Caco-2 (cell line): Measurements from ENCODE around the gene TMEM213. TPM values are rescaled to one million over a fixed set of nuclear protein-coding genes. Genes with fewer than 3 reads are reported as not detected.

Source experiments
- BruUV-seq: library from RNA; stranded (reverse); fragments of 400-500 nt; replicated peaks from 2 replicates; lab custom pipeline; 2021; lab: Mats Ljungman, UMichigan
- CTCF ChIA-PET: fragments of 300-600 bp; sonication (Branson Sonifier 250); formaldehyde crosslinking; loops from one replicate; lab custom pipeline; 2022; ENCODE audit warnings: antibody characterized with exemption; lab: Charles Lee
- POLR2A ChIA-PET: fragments of 300-600 bp; sonication (Branson Sonifier 250); formaldehyde crosslinking; loops from one replicate; lab custom pipeline; 2022; ENCODE audit warnings: antibody characterized with exemption; lab: Charles Lee
- DNase-seq, 2 experiments: peaks; one replicate each; pipeline versions ENCODE4 v3.0.0 to v3.0.0-alpha.2; 2020 to 2022
- H3K27me3 ChIP-seq: replicated peaks from 2 replicates; pipeline ENCODE4 v1.6.0; 2011; ENCODE audit warnings: low read length; ENCODE audit not compliant: control insufficient read depth, insufficient read depth
- H3K36me3 ChIP-seq: 2 replicates; pipeline ENCODE4 v1.5.1; 2011; ENCODE audit warnings: low read length; ENCODE audit not compliant: control insufficient read depth, insufficient read depth
- H3K4me1 ChIP-seq: fragments of 250-450 bp; sonication (Bioruptor Pico); 2 replicates; pipeline ENCODE4 v1.5.1; 2020; ENCODE audit warnings: mild to moderate bottlenecking
- H3K4me3 ChIP-seq: 2 replicates; pipeline ENCODE4 v1.5.1; 2011; ENCODE audit warnings: low read depth, mild to moderate bottlenecking, control low read depth, low read length
- H3K9me3 ChIP-seq: fragments of 250-450 bp; sonication (Bioruptor Pico); 2 replicates; pipeline ENCODE4 v1.5.1; 2020; ENCODE audit warnings: mild to moderate bottlenecking, moderate library complexity
- H3K27ac Mint-ChIP-seq: one replicate; pipeline ENCODE4 v1.8.0; 2022; ENCODE audit warnings: mixed read lengths; ENCODE audit not compliant: unreplicated experiment
- H3K27me3 Mint-ChIP-seq: one replicate; pipeline ENCODE4 v1.8.0; 2022; ENCODE audit warnings: mixed read lengths; ENCODE audit not compliant: insufficient read depth, unreplicated experiment
- H3K36me3 Mint-ChIP-seq: one replicate; pipeline ENCODE4 v1.8.0; 2022; ENCODE audit warnings: mild to moderate bottlenecking, mixed read lengths; ENCODE audit not compliant: insufficient read depth, unreplicated experiment
- H3K4me1 Mint-ChIP-seq: one replicate; pipeline ENCODE4 v1.8.0; 2022; ENCODE audit warnings: low read depth, mixed read lengths; ENCODE audit not compliant: unreplicated experiment
- H3K4me3 Mint-ChIP-seq: one replicate; pipeline ENCODE4 v1.8.0; 2022; ENCODE audit warnings: mild to moderate bottlenecking, moderate library complexity, mixed read lengths; ENCODE audit not compliant: unreplicated experiment
- H3K9me3 Mint-ChIP-seq: one replicate; pipeline ENCODE4 v1.8.0; 2022; ENCODE audit warnings: mixed read lengths; ENCODE audit not compliant: unreplicated experiment
- CTCF ChIP-seq, 2 experiments: fragments of 200-600 bp in 1 of 2; IDR thresholded peaks; 1 replicate in 1 of 2; 2 replicates in 1 of 2; pipeline versions ENCODE4 v1.5.1 to v1.8.0; 2011 to 2022; ENCODE audit warnings: antibody characterized with exemption in 1 of 2, control low read depth in 1 of 2, inconsistent platforms in 1 of 2, low read depth in 1 of 2, low read length in 1 of 2, mild to moderate bottlenecking in 1 of 2, moderate library complexity in 1 of 2; ENCODE audit not compliant: insufficient read depth in 1 of 2, severe bottlenecking in 1 of 2, unreplicated experiment in 1 of 2
- intact Hi-C: fragments of 100-400 bp; cut with micrococcal nuclease; formaldehyde crosslinking; loops from one replicate; pipeline ENCODE4 v1.10.0; 2022; ENCODE audit not compliant: unreplicated experiment
- total RNA-seq: library from RNA; stranded (reverse); gene quantifications from 2 replicates; pipeline ENCODE4 v1.2.3, GENCODE V29; 2022

TMEM213 gene
- total RNA-seq, 1 experiment from 2014 or later, result not detected

- POLR2A ChIA-PET, result no interaction called here
- no peaks in the 10 kb centered on the region for H3K9me3 Mint-ChIP-seq
- no TSS peak for BruUV-seq
- peaks cover 18% of the 10 kb centered on the region for H3K36me3 Mint-ChIP-seq
- no peaks in the 10 kb centered on the region for H3K4me1 ChIP-seq
- H3K27me3 ChIP-seq, result no peaks in the 10 kb centered on the region
- H3K36me3 ChIP-seq, result no peaks in the 10 kb centered on the region
- CTCF ChIA-PET, result no interaction called here
- intact Hi-C loops, result no loop called here
- no peak for DNase-seq
- H3K27ac Mint-ChIP-seq, result no peak overlapping the region
- no peaks in the 10 kb centered on the region for H3K9me3 ChIP-seq
- no peak overlapping the region for H3K4me3 Mint-ChIP-seq
- no peak for TF ChIP-seq CTCF (IDR thresholded peaks at IDR 0.05; ENCODE audit: insufficient read depth in 1 of 2, low read depth in 1 of 2, low read length in 1 of 2, severe bottlenecking in 1 of 2, unreplicated experiment in 1 of 2)
- no peaks in the 10 kb centered on the region for H3K27me3 Mint-ChIP-seq
- no peak overlapping the region for H3K4me3 ChIP-seq
- no peaks in the 10 kb centered on the region for H3K4me1 Mint-ChIP-seq
Measured at GRCh38 chr7:138832966-138833365, 35.2 kb downstream of the TMEM213 start.

GRCh38 chr7:138833596-138833995 is 35.8 kb downstream of the TMEM213 start:
- CTCF ChIA-PET, result no interaction called here
- TF ChIP-seq CTCF (IDR thresholded peaks at IDR 0.05; ENCODE audit: insufficient read depth in 1 of 2, low read depth in 1 of 2, low read length in 1 of 2, severe bottlenecking in 1 of 2, unreplicated experiment in 1 of 2), result no peak
- H3K27ac Mint-ChIP-seq, result no peak overlapping the region
- no peaks in the 10 kb centered on the region for H3K4me1 Mint-ChIP-seq
- intact Hi-C loops, result no loop called here
- H3K9me3 ChIP-seq, result no peaks in the 10 kb centered on the region
- H3K36me3 Mint-ChIP-seq, result peaks cover 18% of the 10 kb centered on the region
- no peak for DNase-seq
- H3K9me3 Mint-ChIP-seq, result no peaks in the 10 kb centered on the region
- no TSS peak for BruUV-seq
- POLR2A ChIA-PET, result no interaction called here
- no peaks in the 10 kb centered on the region for H3K27me3 Mint-ChIP-seq
- no peak overlapping the region for H3K4me3 ChIP-seq
- no peaks in the 10 kb centered on the region for H3K4me1 ChIP-seq
- H3K4me3 Mint-ChIP-seq, result no peak overlapping the region
- H3K27me3 ChIP-seq, result no peaks in the 10 kb centered on the region
- no peaks in the 10 kb centered on the region for H3K36me3 ChIP-seq

GRCh38 chr7:138834583-138834982 is 36.8 kb downstream of the TMEM213 start:
- intact Hi-C loops, result no loop called here
- Histone ChIP-seq H3K36me3 (no peaks in the 10 kb centered on the region), H3K27me3 (no peaks in the 10 kb centered on the region), H3K9me3 (no peaks in the 10 kb centered on the region), H3K4me1 (no peaks in the 10 kb centered on the region), H3K4me3 (no peak overlapping the region)
- H3K27me3 Mint-ChIP-seq, result no peaks in the 10 kb centered on the region
- ChIA-PET POLR2A (no interaction called here), CTCF (no interaction called here)
- no peak overlapping the region for H3K4me3 Mint-ChIP-seq
- DNase-seq, result no peak
- H3K9me3 Mint-ChIP-seq, result no peaks in the 10 kb centered on the region
- no TSS peak for BruUV-seq
- TF ChIP-seq CTCF (IDR thresholded peaks at IDR 0.05; ENCODE audit: insufficient read depth in 1 of 2, low read depth in 1 of 2, low read length in 1 of 2, severe bottlenecking in 1 of 2, unreplicated experiment in 1 of 2), result no peak
- H3K4me1 Mint-ChIP-seq, result no peaks in the 10 kb centered on the region
- H3K36me3 Mint-ChIP-seq, result peaks cover 27% of the 10 kb centered on the region
- H3K27ac Mint-ChIP-seq, result no peak overlapping the region
